HG03571 (cell line): ENCODE data around the gene IL37.
"Not testable (repeated sequence)": the region's sequence is repeated elsewhere in the genome, so short reads cannot be mapped to it uniquely, and the experiment has no call there.

ENCODE experiments used
- ATAC-seq: cut with Tn5 transposase; IDR thresholded peaks from one replicate; pipeline ENCODE4 v1.9.1; 2021; ENCODE audit not compliant: unreplicated experiment

Gene IL37

GRCh38 chr2:112887964-112888749 is 22.8 kb upstream of the IL37 start:
- no peak for ATAC-seq

GRCh38 chr2:112889976-112890375 is 21.0 kb upstream of the IL37 start:
- no peak for ATAC-seq

GRCh38 chr2:112891385-112891831 is 19.6 kb upstream of the IL37 start:
- ATAC-seq = no peak

- ATAC-seq = no peak
Observed at GRCh38 chr2:112893752-112894151, 17.2 kb upstream of the IL37 start.

GRCh38 chr2:112896909-112897623 is 13.9 kb upstream of the IL37 start:
- ATAC-seq = no peak

GRCh38 chr2:112897624-112897978 is 13.4 kb upstream of the IL37 start:
- no peak for ATAC-seq

- ATAC-seq = not testable (repeated sequence)
Observed at GRCh38 chr2:112901431-112902065, 9.4 kb upstream of the IL37 start.

GRCh38 chr2:112902816-112903215 is 8.1 kb upstream of the IL37 start:
- ATAC-seq = no peak

- ATAC-seq = no peak
Observed at GRCh38 chr2:112904883-112905282, 6.1 kb upstream of the IL37 start.

GRCh38 chr2:112906276-112906675 is 4.7 kb upstream of the IL37 start:
- no peak for ATAC-seq

GRCh38 chr2:112907001-112907949 is 3.7 kb upstream of the IL37 start:
- ATAC-seq = no peak

GRCh38 chr2:112908559-112908958 is 2.4 kb upstream of the IL37 start:
- ATAC-seq = not testable (repeated sequence)

GRCh38 chr2:112910219-112910618 is 746 bp upstream of the IL37 start:
- no peak for ATAC-seq

- no peak for ATAC-seq
Observed at GRCh38 chr2:112912403-112912802, 1.4 kb downstream of the IL37 start.

- ATAC-seq = no peak
Observed at GRCh38 chr2:112915300-112916144, 4.6 kb downstream of the IL37 start.

- no peak for ATAC-seq
Observed at GRCh38 chr2:112916145-112916571, 5.2 kb downstream of the IL37 start.

GRCh38 chr2:112916625-112917247 is 5.8 kb downstream of the IL37 start:
- no peak for ATAC-seq

- ATAC-seq = no peak
Observed at GRCh38 chr2:112917856-112918255, 6.9 kb downstream of the IL37 start.

GRCh38 chr2:112918256-112918655 is 7.3 kb downstream of the IL37 start:
- no peak for ATAC-seq
